Stimulated activated CD8-positive, alpha-beta memory T cell treated with anti-CD3 and anti-CD28 coated beads, Interleukin-4, amount 100 ng/mL, for 24 hours (primary cell): ENCODE results near the gene MTUS2.

Source experiments
- DNase-seq: peaks from one replicate; pipeline ENCODE4 v3.0.0-alpha.2; 2020; ENCODE audit warnings: low read depth

MTUS2 gene

GRCh38 chr13:29254626-29255370 lies 434.7 kb downstream of the MTUS2 start:
- DNase-seq = no peak

GRCh38 chr13:29255567-29255966 lies 435.4 kb downstream of the MTUS2 start:
- DNase-seq = no peak

GRCh38 chr13:29260684-29261083 lies 440.5 kb downstream of the MTUS2 start:
- no peak for DNase-seq

GRCh38 chr13:29266261-29266660 lies 446.1 kb downstream of the MTUS2 start:
- no peak for DNase-seq

GRCh38 chr13:29266756-29267733 lies 446.9 kb downstream of the MTUS2 start:
- no peak for DNase-seq

GRCh38 chr13:29270271-29270985 lies 450.3 kb downstream of the MTUS2 start:
- no peak for DNase-seq

- DNase-seq = no peak
Measured at GRCh38 chr13:29271606-29272005, 451.5 kb downstream of the MTUS2 start.

- no peak for DNase-seq
Measured at GRCh38 chr13:29279356-29280254, 459.5 kb downstream of the MTUS2 start.

- DNase-seq = no peak
Measured at GRCh38 chr13:29281932-29282495, 461.9 kb downstream of the MTUS2 start.

GRCh38 chr13:29284726-29285125 lies 464.6 kb downstream of the MTUS2 start:
- no peak for DNase-seq

- no peak for DNase-seq
Measured at GRCh38 chr13:29287237-29287636, 467.1 kb downstream of the MTUS2 start.

GRCh38 chr13:29292045-29292444 lies 471.9 kb downstream of the MTUS2 start:
- no peak for DNase-seq

- DNase-seq = no peak
Measured at GRCh38 chr13:29294821-29295220, 474.7 kb downstream of the MTUS2 start.

- DNase-seq = no peak
Measured at GRCh38 chr13:29301027-29301426, 480.9 kb downstream of the MTUS2 start.

- DNase-seq = no peak
Measured at GRCh38 chr13:29304148-29304547, 484.0 kb downstream of the MTUS2 start.

GRCh38 chr13:29310806-29311205 lies 490.7 kb downstream of the MTUS2 start:
- no peak for DNase-seq

GRCh38 chr13:29315847-29316246 lies 495.7 kb downstream of the MTUS2 start:
- DNase-seq = no peak

GRCh38 chr13:29317828-29318227 lies 497.7 kb downstream of the MTUS2 start:
- DNase-seq = no peak

GRCh38 chr13:29318741-29319140 lies 498.6 kb downstream of the MTUS2 start:
- no peak for DNase-seq

- DNase-seq = no peak
Measured at GRCh38 chr13:29319451-29319850, 499.3 kb downstream of the MTUS2 start.

- no peak for DNase-seq
Measured at GRCh38 chr13:29323954-29324353, 503.8 kb downstream of the MTUS2 start.
